ENCODE measurements around the gene CYP4F8.
"Not testable (repeated sequence)": the region's sequence is repeated elsewhere in the genome, so short reads cannot be mapped to it uniquely, and the experiment has no call there.

- not testable (repeated sequence) for TF ChIP-seq CTCF (IDR thresholded peaks at IDR 0.05; ENCODE audit: low read length); EZH2 (IDR thresholded peaks at IDR 0.05; ENCODE audit: borderline replicate concordance, low read length)
These were observed 35.1 kb downstream of the CYP4F8 start for GRCh38 chr19:15650123-15650522.
